GM12875 (cell line): ENCODE data around the gene OR11A1.

Source experiments
- H3K4me3 ChIP-seq: one replicate; pipeline ENCODE4 v1.5.1; 2011; ENCODE audit warnings: low read depth, low read length, control low read depth
- TF ChIP-seq, protein P1 (sequence below): IDR thresholded peaks from 2 replicates; pipeline ENCODE4 v1.5.1; 2011; ENCODE audit warnings: low read depth, mild to moderate bottlenecking, control low read depth, inconsistent platforms, low read length, moderate library complexity, borderline replicate concordance; ENCODE audit not compliant: insufficient read depth

The OR11A1 gene

DNA sequence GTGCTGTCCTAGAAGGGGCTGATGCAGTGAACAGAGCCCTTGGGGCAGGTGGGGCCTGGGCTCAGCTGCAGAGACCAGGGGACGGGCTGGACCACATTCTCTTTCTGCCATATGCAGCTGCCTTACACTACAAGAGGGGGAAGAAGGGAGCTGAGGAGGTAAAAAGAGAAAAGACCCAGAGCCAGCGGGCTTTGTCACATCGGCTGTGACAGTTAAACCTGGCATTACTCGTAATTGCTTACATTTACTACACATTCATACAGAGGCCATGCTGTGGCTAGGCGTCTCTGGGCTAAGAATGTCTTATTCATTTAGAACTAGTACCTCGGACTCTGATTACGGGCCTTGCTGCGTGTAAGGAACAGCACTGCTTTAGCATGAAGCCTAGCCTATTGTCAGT is 43.7 kb upstream of the OR11A1 start:
- H3K4me3 ChIP-seq = no peak overlapping the region
- TF ChIP-seq, protein P1, sequence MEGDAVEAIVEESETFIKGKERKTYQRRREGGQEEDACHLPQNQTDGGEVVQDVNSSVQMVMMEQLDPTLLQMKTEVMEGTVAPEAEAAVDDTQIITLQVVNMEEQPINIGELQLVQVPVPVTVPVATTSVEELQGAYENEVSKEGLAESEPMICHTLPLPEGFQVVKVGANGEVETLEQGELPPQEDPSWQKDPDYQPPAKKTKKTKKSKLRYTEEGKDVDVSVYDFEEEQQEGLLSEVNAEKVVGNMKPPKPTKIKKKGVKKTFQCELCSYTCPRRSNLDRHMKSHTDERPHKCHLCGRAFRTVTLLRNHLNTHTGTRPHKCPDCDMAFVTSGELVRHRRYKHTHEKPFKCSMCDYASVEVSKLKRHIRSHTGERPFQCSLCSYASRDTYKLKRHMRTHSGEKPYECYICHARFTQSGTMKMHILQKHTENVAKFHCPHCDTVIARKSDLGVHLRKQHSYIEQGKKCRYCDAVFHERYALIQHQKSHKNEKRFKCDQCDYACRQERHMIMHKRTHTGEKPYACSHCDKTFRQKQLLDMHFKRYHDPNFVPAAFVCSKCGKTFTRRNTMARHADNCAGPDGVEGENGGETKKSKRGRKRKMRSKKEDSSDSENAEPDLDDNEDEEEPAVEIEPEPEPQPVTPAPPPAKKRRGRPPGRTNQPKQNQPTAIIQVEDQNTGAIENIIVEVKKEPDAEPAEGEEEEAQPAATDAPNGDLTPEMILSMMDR = no peak

- H3K4me3 ChIP-seq = no peak overlapping the region
- TF ChIP-seq, protein P1 = no peak
These were observed 42.8 kb upstream of the OR11A1 start for GRCh38 chr6:29499704-29500103.

- H3K4me3 ChIP-seq = no peak overlapping the region
- TF ChIP-seq, protein P1 = no peak
These were observed 40.1 kb upstream of the OR11A1 start for GRCh38 chr6:29496961-29497360.

GRCh38 chr6:29495571-29495970 is 38.7 kb upstream of the OR11A1 start:
- TF ChIP-seq, protein P1 = no peak
- no peak overlapping the region for H3K4me3 ChIP-seq

DNA sequence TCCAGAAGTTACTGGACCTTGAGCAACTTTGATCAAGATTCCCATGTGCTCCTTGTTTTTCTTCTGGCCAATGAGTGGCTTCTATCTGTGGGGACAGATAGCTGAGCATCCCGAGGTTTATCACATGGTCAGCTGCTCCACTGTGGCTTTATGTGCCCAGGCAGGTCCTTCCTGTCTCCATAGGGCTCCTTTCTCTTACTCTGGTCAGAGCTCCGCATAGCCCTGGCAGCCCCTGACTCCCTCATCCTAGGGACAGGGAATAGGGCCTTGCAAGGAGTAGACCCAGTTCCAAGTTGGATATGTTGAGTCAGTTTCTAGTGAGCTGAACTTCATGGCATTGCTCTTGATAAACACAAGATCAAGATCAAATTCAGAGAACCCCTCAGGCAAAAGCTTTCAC is 37.3 kb upstream of the OR11A1 start:
- no peak overlapping the region for H3K4me3 ChIP-seq
- TF ChIP-seq, protein P1 = no peak

DNA sequence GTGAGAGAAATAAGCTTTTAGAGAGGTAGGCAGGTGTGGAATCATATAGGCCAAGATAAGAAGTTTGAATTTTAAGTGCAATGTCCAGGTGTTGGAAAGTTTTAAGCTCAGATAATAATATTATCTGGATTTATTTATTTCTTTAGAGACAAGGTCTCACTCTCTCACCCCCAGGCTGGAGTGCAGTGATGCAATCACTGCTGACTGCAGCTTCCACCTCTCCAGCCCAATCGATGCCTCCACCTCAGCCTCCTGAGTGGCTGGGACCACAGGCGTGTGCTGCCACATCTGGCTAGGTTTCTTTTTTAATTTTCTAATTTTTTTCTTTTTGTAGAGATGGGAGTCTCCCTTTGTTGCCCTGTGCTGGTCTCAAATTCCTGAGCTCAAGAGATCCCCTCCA is 36.4 kb upstream of the OR11A1 start:
- TF ChIP-seq, protein P1 = no peak
- H3K4me3 ChIP-seq = no peak overlapping the region

DNA sequence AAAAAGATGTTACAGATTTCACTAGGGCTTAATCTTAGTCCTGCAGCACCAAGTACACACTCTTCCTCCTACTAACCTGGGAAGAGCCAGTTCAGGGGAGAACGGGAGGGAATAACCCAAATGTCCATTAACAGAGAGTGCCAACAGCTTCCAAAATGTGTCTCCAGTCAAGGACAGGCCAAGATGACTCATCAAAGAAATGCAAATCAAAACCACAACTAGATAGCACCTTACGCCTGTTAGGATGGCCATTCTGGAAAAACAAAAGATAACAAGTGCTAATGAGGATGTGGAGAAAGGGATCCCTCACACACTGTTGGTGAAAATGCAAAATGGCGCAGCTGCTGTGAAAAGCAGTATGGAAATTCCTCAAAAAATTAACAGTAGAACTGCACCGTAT is 34.7 kb upstream of the OR11A1 start:
- no peak overlapping the region for H3K4me3 ChIP-seq
- TF ChIP-seq, protein P1 = no peak
